GM21367 (cell line): Measurements from ENCODE around the gene OR14I1.

Source experiments
- ATAC-seq: cut with Tn5 transposase; IDR thresholded peaks from one replicate; pipeline ENCODE4 v1.9.1; 2021; ENCODE audit not compliant: unreplicated experiment

The OR14I1 gene

GRCh38 chr1:248702714-248703113 lies at the start of gene OR14I1:
OR14I1 (minus strand) TSS chr1:248702766.
- ATAC-seq, result no peak

DNA sequence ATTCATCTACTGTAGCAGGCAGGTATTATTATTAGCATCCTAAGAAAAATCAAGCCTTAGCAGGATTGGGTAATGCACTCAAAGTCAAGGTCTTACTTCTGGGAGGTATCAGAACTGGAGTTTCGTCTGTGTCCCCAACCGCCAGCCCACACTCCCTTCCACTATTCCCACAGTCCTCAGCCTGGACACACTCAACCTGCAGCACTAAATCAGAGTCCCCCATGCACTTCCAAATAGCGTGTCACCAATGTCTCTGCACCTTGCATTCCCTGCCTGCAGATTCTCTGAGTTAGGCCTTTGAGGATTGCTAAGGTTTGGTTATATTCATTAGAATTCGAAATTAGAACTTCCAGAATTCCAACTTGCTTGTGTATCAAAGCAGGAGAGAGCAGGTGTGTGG lies 49.1 kb upstream of the OR14I1 start:
- ATAC-seq, result no peak

DNA sequence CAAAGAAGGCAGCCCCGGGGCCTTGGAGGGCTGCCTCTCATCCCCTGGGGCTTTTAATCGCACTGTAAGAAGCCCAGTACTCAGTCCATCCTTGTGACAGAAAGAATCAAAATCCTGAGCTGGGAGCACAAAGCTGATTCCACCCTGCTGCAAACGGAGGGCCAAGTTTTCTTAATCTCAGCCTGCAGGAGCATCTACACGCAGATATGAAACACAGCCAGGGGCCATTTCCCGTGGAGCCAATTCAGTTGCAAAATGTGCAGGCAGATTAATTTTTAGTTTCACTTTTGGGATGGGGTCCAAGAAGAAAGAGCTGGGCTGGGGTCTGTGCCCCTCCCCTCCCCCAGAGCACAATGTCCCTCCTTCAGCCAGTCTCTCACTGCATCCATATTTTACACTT lies 48.6 kb upstream of the OR14I1 start:
- no peak for ATAC-seq

DNA sequence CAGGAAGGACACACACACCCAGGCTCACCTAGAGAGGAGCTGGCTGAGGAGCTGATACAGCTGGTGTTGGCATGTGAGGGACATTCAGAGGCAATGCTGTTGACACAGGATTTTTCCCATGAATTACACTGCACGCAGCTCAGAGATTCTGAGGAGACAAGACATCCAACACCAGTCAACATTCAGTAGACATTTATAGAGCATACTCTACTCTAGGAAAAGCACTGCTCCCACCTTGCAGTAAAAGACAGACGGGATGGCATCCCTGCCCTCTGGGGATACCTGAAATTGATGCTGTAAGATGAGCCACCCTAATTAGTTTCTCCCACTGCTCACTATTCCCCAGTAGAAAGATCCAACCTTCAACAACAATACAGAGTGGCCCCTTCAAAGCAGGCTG lies 47.9 kb upstream of the OR14I1 start:
- ATAC-seq, result no peak

- ATAC-seq, result no peak
These were observed 45.6 kb upstream of the OR14I1 start for GRCh38 chr1:248748211-248748610.

DNA sequence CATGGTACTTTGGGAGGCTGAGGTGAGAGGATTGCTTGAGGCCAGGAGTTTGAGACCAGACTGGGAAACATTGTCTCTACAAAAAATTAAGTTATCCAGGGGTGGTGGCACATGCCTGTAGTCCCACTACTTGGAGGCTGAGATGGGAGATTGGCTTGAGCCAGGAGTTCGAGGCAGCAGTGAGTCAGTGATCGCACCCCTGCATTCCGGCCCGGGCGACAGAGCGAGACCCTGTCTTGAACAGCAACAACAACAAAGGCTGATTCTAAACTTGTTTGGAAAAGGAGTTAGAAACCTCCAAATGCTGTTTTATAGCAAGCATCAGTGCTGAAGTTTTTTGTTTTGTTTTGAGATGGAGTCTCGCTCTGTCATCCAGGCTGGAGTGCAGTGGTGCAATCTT lies 38.3 kb upstream of the OR14I1 start:
- no peak for ATAC-seq

DNA sequence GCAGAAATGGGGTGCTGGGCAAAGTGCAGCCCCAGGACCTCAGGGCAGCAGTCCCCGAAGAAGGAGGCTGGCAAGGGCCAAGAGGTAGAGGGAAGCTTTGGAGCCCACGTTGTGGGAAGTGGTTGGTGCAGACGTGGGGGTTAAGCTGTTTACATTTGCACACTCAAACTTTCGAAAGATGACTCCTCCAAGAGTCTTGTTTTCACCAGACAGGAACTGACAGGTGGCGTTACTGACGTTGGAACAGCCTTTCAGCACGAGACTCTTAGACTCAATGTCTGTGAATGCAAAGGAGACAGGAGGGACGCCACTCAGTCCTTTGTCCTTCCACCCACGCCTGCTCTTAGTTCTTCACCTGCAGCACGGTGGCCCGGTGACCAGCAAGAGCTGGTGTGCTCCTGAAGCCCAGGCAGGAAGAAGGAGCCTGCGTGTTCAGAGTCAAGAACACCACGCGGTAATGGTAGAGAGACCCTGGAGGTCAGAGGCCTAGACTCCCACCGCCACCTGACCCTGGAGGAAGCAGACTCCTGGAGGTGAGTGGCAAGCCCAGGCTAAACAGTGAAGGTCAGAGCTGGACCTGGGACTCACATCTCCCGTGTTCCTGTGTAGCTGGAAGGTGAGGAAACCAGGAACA lies 37.1 kb upstream of the OR14I1 start:
- ATAC-seq, result no peak

GRCh38 chr1:248737457-248737856 lies 34.9 kb upstream of the OR14I1 start:
- ATAC-seq, result no peak

DNA sequence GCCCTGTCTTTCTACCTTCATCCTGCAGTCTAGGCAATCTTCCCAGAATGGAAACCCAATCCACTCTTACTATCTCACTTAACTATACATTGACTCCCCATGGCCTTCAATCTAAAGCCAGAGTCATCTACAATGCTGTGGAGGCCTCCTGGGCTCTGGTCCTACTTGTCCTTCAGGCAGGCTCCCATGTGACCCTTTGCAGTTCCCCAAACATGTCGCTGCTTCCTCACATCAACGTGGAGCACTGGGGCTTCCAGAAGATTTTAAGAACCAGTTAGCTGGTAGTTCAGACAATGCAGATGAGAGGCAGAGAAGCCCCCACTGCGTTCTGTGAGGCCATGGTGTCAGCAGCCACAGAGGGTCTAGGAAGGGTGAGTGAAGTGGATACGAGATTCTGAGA lies 34.4 kb upstream of the OR14I1 start:
- no peak for ATAC-seq

DNA sequence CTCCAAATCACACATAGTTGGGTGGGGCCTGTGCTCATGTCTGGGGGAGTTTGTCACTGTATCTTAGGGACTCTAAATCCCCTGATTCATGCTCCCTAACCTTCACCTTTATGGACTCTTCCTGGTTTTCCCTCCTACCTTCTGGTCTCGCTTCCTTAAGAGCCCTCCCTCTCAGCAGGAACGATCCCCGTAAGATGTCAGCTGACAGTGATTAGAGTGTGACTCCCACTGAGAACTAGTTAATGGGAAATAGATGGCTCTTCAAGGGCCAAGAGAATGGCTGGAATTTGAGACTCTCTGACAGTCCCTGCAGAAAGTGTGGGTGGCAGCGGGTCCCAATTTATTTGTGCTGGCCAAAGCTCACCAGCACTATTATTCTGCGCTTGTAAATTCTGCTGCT lies 31.0 kb upstream of the OR14I1 start:
- no peak for ATAC-seq

GRCh38 chr1:248730507-248731335 lies 28.2 kb upstream of the OR14I1 start:
- no peak for ATAC-seq

- no peak for ATAC-seq
These were observed 11.7 kb upstream of the OR14I1 start for GRCh38 chr1:248714248-248714647.

GRCh38 chr1:248710305-248710900 lies 7.8 kb upstream of the OR14I1 start:
- ATAC-seq, result no peak

- no peak for ATAC-seq
These were observed 2.0 kb upstream of the OR14I1 start for GRCh38 chr1:248704606-248705005.

- ATAC-seq, result no peak
These were observed 1.1 kb upstream of the OR14I1 start for GRCh38 chr1:248703674-248704073.

GRCh38 chr1:248699099-248699498 lies 3.5 kb downstream of the OR14I1 start:
- no peak for ATAC-seq

DNA sequence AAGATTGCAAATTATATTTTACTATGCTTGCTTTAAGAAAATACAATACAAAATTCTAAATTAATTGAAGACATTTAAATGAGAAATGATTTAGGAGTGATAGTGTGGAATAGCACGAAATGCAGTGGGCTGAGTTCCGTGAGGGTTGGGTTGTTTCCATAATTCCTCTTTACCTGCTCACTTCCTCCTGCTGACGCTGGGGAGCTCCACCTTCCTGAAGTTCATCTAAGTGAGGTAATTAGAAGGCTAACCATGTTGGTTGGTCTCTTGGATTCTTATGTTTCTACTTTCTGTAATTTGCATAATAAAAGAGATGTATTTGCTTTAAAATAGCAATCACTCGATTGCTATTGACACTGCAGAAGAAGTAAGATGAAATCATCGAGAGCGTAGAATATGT lies 4.7 kb downstream of the OR14I1 start:
- ATAC-seq, result no peak

DNA sequence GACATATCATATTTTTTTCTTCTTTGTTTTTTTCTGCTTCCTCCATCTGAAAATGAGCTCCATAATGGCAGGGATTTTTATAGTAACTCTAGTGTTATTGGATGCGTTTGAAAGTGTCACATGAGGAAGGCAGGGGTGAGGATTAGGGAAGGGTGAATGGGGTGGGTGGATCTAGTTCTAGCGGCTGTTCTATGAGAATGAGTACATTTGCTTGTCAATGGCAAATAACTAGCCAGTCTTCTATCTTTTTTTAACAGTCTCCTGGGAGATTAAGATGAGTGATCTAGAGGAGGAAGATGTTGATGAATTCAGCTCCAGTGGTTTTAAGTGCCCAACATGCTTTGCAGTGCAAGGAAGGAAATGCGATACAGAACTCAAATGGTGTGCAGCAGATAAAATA lies 5.8 kb downstream of the OR14I1 start:
- no peak for ATAC-seq

GRCh38 chr1:248696261-248696660 lies 6.3 kb downstream of the OR14I1 start:
- no peak for ATAC-seq

GRCh38 chr1:248695451-248696132 lies 7.0 kb downstream of the OR14I1 start:
- no peak for ATAC-seq

DNA sequence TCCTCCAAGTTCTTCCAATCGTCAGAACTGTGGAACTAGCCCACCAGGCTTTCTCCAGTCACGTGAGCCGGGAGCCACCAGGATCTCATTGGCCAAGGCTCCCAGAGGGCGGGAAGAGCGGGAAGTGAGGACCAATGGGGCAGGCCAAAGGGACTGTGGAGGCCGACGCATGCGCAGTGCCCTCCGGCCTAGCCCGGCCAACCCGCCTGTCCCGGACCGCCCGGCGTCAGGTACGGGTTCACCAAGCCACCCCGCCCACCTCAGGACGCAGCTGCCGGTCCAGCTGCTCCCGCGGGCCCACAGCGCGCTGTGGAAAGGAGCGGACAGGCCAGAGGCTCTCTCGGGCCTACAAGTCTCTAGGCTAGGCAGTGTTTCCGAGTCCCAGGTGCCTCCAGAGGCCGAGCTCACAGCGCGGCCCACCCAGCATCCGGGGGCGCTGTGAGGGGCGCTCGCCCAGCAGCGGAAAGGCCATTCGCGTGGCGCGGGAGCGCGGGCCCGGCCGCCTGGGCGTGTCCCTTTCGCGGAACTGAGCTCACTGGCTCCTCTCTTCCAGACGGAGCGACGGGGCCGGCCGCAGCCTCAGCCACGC lies 10.9 kb downstream of the OR14I1 start:
- ATAC-seq, result no peak
